ENCODE measurements around the gene BCAP31. TPM values are rescaled to one million over a fixed set of nuclear protein-coding genes. Genes with fewer than 3 reads are reported as not detected.
A peak's percentile ranks its signal among the peaks of the same experiment; 100 is the strongest.
"Not testable (repeated sequence)": the region's sequence is repeated elsewhere in the genome, so short reads cannot be mapped to it uniquely, and the experiment has no call there.

The BCAP31 gene
- total RNA-seq, 1 donor from 2014 or later: 321 TPM

GRCh38 chrX:153762626-153763173 is 38.5 kb upstream of the BCAP31 start:
- DNase-seq: no peak

GRCh38 chrX:153761863-153762262 is 37.7 kb upstream of the BCAP31 start:
- no peak for DNase-seq

DNA sequence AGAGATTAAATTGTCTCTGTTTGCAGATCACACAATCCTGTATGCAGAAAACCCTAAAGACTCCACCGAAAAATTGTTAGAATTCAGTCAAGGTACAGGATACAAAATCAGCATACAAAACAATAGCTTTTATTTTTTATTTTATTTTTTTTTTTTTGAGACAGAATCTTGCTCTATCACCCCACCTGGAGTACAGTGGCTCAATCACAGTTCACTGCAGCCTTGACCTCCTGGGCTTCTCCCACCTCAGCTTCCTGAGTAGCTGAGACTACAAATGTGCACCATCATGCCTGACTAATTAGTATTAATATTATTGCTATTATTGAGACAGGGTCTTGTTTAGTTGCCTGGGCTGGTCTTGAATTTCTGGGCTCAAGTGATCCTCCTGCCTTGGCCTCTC is 30.9 kb upstream of the BCAP31 start:
- no peak for DNase-seq

DNA sequence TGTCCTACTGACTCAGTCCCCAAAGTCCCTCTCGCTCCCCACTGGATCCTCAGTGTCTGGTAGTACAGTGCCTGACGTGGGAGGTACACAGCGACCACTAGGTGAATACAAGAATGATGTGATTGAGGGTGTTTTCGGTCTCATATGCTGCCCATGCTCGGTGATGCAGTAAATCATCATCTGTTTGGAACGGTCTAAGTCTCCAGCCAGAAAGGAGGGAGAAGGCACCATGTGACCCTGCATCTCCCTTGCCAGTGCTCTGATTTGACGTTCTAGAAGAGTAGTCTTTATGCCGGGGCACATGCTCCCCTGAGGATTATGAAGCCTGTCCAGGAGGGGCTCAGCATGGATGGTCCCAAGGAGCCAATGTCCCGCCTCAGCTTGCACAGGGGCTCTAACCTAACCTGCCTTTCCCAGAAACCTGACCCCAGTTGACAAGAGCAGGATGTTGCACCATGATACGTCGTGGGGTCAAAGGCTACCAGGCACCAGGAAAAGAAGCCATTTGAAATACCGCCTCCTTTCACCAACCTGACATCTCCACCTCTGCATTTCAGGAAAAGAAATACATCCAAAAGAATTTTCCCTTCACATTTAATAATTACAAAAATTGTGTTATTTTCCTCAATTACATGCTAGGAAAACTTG is 26.1 kb upstream of the BCAP31 start:
- DNase-seq: no peak

- DNase-seq: not testable (repeated sequence)
Observed at GRCh38 chrX:153749017-153749416, 24.8 kb upstream of the BCAP31 start.

GRCh38 chrX:153746991-153747390 is 22.8 kb upstream of the BCAP31 start:
- DNase-seq: not testable (repeated sequence)

DNA sequence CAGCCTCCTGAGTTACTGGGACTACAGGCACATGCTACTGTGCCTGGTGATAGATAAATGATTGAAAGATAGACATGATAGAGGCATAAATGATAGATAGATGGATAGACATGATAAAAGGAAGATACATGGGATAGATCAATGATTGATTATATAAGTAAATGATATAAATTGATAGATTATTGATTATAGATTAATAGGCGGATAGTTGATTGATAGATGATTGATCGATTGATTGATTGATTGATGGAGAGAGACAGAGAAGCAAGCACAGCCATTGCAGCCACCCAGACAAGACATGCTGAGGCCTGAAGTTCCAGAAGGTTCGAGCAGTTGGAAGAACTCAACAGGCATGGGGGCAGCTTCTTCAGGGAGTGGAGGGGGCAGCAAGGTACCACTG is 22.2 kb upstream of the BCAP31 start:
- no peak for DNase-seq

DNA sequence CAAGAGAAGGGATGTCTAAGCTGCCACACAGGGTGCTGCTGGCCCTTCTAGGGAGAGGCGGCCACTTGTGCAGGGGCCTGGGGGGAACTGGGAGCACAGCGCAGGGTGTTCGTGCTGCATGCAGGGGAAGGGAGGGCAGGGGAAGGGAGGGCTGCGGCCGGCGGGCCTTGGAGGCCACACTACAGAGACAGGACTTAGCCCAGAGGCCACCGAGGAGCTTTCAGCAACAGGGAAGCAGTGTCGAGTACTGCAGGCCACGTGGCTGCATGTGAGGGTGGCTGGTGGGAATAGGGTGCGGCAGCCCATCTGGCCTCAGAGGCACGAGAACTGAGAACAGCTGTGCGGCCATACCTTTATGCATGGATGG is 20.9 kb upstream of the BCAP31 start:
- not testable (repeated sequence) for DNase-seq

GRCh38 chrX:153744210-153745066 is 20.3 kb upstream of the BCAP31 start:
- peak; percentile 55 for DNase-seq

- DNase-seq: not testable (repeated sequence)
Observed at GRCh38 chrX:153743468-153744209, 19.5 kb upstream of the BCAP31 start.

- not testable (repeated sequence) for DNase-seq
Observed at GRCh38 chrX:153742796-153743467, 18.7 kb upstream of the BCAP31 start.

GRCh38 chrX:153742111-153742510 is 17.9 kb upstream of the BCAP31 start:
- not testable (repeated sequence) for DNase-seq

GRCh38 chrX:153741446-153741845 is 17.3 kb upstream of the BCAP31 start:
- no peak for DNase-seq

DNA sequence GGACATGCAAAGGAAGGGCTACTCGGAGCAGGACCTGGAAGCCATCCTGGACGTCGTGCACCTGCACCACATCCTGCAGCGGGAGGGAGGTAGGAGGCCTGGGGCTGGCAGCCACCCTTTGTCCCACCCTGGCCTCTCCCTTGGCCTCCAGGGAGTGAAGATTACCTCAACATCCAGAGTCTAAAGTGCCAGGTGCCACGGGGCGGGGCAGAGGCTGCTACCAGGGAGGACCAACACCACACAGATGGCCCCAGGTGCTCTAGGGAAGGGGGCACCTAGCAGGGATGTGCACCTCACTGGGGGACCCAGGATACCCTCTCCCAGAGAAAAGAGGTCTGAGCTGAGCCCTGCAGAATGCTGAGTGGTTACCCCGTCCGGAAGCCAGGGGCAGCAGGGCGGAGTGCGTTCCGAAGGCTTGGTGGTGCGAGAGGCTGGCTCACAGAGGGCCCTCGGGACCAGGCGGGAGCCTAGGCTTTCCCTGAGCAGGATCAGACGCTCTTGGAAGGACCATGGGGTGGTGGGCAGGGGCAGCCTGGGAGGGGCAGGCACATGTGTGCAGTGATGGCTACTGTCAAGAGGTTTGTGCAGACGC is 16.5 kb upstream of the BCAP31 start:
- no peak for DNase-seq

DNA sequence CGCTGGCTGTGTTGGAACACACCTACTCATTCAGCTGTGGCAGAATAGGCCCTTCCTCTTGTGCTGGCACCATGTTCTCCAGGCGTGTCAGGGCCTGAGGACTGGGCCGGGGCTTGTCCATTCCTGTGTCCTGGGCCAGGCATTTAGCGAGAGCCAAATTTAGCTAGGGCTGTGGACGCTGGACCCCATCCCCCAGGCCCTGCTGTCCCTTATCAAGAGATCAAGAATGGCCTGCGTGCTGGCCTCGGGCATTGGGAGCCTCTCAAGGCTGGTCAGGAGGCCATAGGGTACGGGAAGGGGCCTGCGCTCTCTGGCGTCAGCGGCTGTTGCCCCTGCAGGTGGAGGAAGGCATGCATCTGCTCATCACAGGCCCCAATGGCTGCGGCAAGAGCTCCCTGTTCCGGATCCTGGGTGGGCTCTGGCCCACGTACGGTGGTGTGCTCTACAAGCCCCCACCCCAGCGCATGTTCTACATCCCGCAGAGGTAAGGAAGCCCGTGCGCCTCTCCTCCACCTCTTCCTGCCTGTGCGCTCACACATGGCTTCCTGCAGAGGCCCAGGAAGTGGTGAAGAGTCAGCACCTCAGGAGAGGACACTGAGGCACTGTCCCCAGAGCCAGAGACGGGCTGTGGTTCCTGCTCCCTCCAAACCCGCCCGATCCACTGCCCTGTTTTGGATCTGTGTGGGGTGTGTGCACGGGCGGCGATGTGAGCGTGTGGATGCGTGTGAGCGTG is 15.7 kb upstream of the BCAP31 start:
- DNase-seq: no peak

DNA sequence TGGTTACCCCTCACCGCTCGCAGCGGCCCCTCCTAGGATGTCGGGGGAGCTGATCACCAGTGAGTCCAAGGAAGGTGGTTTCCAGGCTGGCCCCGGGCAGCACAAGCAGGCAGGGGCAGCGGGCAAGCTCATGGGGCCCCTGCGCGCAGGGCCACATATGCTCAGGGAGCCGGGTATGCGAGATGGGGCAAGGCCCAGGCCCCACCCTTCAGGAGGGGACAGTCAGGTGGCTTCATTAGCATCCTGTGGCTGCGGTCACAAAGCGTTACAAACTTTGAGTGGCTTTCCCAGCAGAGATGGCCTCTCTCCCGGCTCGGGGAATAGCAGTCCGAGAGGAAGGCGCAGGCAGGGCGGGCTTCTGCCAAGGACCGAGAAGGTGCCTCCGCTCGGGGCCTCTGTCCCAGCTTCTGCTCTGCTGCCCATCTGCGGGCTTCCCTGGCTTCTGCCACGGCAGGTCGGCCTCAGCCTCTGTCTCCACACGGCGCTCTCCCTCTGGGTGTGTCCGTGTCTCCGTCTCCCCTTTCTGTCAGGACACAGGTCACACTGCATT is 13.9 kb upstream of the BCAP31 start:
- no peak for DNase-seq

- no peak for DNase-seq
Observed at GRCh38 chrX:153736871-153737441, 12.8 kb upstream of the BCAP31 start.

- DNase-seq: no peak
Observed at GRCh38 chrX:153736071-153736820, 12.1 kb upstream of the BCAP31 start.

GRCh38 chrX:153735274-153735673 is 11.1 kb upstream of the BCAP31 start:
- no peak for DNase-seq

- DNase-seq: no peak
Observed at GRCh38 chrX:153734871-153735270, 10.7 kb upstream of the BCAP31 start.
